GM18873 (cell line): ENCODE results near the gene CEACAM16.
"Not testable (repeated sequence)": the region's sequence is repeated elsewhere in the genome, so short reads cannot be mapped to it uniquely, and the experiment has no call there.

ENCODE experiments used
- ATAC-seq: cut with Tn5 transposase; IDR thresholded peaks from one replicate; pipeline ENCODE4 v1.9.1; 2021; ENCODE audit warnings: mild to moderate bottlenecking, moderate library complexity, moderate number of reproducible peaks; ENCODE audit not compliant: unreplicated experiment, low FRiP score

CEACAM16 gene

GRCh38 chr19:44702551-44703176 is 3.7 kb downstream of the CEACAM16 start:
- ATAC-seq, result no peak

- no peak for ATAC-seq
These were observed 4.6 kb downstream of the CEACAM16 start for GRCh38 chr19:44703336-44704078.

GRCh38 chr19:44704982-44705381 is 6.0 kb downstream of the CEACAM16 start:
- no peak for ATAC-seq

- no peak for ATAC-seq
These were observed 6.6 kb downstream of the CEACAM16 start for GRCh38 chr19:44705502-44706010.

GRCh38 chr19:44706506-44707236 is 7.7 kb downstream of the CEACAM16 start:
- ATAC-seq, result no peak

GRCh38 chr19:44707794-44708193 is 8.8 kb downstream of the CEACAM16 start:
- no peak for ATAC-seq

GRCh38 chr19:44708940-44709339 is 10.0 kb downstream of the CEACAM16 start:
- ATAC-seq, result no peak

GRCh38 chr19:44709434-44710266 is 10.7 kb downstream of the CEACAM16 start:
- not testable (repeated sequence) for ATAC-seq

GRCh38 chr19:44710483-44710882 is 11.5 kb downstream of the CEACAM16 start:
- ATAC-seq, result no peak

GRCh38 chr19:44712864-44713515 is 14.0 kb downstream of the CEACAM16 start:
- ATAC-seq, result no peak

GRCh38 chr19:44714597-44715169 is 15.7 kb downstream of the CEACAM16 start:
- no peak for ATAC-seq

GRCh38 chr19:44717603-44718002 is 18.7 kb downstream of the CEACAM16 start:
- no peak for ATAC-seq

GRCh38 chr19:44718441-44719261 is 19.7 kb downstream of the CEACAM16 start:
- no peak for ATAC-seq

GRCh38 chr19:44719262-44719701 is 20.3 kb downstream of the CEACAM16 start:
- ATAC-seq, result no peak

GRCh38 chr19:44720396-44720795 is 21.4 kb downstream of the CEACAM16 start:
- not testable (repeated sequence) for ATAC-seq

GRCh38 chr19:44720945-44721344 is 22.0 kb downstream of the CEACAM16 start:
- no peak for ATAC-seq

GRCh38 chr19:44721369-44721768 is 22.4 kb downstream of the CEACAM16 start:
- ATAC-seq, result not testable (repeated sequence)
